ENCODE results near the gene BCL2L15. TPM values are rescaled to one million over a fixed set of nuclear protein-coding genes. Genes with fewer than 3 reads are reported as not detected.
"Not testable (repeated sequence)": the region's sequence is repeated elsewhere in the genome, so short reads cannot be mapped to it uniquely, and the experiment has no call there.

The BCL2L15 gene
- total RNA-seq, 4 donors from 2014 or later = 0.11 to 1.7 (median 0.78) TPM; not detected in 1

- TF ChIP-seq EP300 (IDR thresholded peaks at IDR 0.05) = no peak
- TF ChIP-seq POLR2A (IDR thresholded peaks at IDR 0.05; ENCODE audit: low read depth) = no peak
- TF ChIP-seq POLR2AphosphoS5 (IDR thresholded peaks at IDR 0.05) = no peak
- no peak for TF ChIP-seq CTCF (IDR thresholded peaks at IDR 0.05)
- no peak overlapping the region for H3K4me3 ChIP-seq
- no peak for DNase-seq (ENCODE audit: extremely low spot score)
- intact Hi-C loops (cut with DNase I) = no loop called here
- H3K4me1 ChIP-seq = no peaks in the 10 kb centered on the region
- 86% methylated on average over 4 of the region's 4 CpGs for WGBS
- H3K27ac ChIP-seq (replicated peaks in 1 of 4) = no peak overlapping the region
- no peaks in the 10 kb centered on the region for H3K27me3 ChIP-seq
- no peaks in the 10 kb centered on the region for H3K9me3 ChIP-seq
- H3K36me3 ChIP-seq = no peaks in the 10 kb centered on the region
Observed at GRCh38 chr1:113855630-113856400, 31.6 kb downstream of the BCL2L15 start.

GRCh38 chr1:113854234-113854633, 33.1 kb downstream of the BCL2L15 start:
- H3K36me3 ChIP-seq = no peaks in the 10 kb centered on the region
- no peak overlapping the region for H3K4me3 ChIP-seq
- H3K4me1 ChIP-seq = no peaks in the 10 kb centered on the region
- no peaks in the 10 kb centered on the region for H3K27me3 ChIP-seq
- H3K27ac ChIP-seq (replicated peaks in 1 of 4) = no peak overlapping the region
- H3K9me3 ChIP-seq = no peaks in the 10 kb centered on the region
- 95% methylated on average over 1 of the region's 1 CpG for WGBS
- TF ChIP-seq POLR2AphosphoS5 (IDR thresholded peaks at IDR 0.05) (no peak), POLR2A (IDR thresholded peaks at IDR 0.05; ENCODE audit: low read depth) (no peak), CTCF (IDR thresholded peaks at IDR 0.05) (no peak), EP300 (IDR thresholded peaks at IDR 0.05) (no peak)
- intact Hi-C loops (cut with DNase I) = no loop called here
- no peak for DNase-seq (ENCODE audit: extremely low spot score)

GRCh38 chr1:113852694-113853093, 34.7 kb downstream of the BCL2L15 start:
- H3K27ac ChIP-seq (replicated peaks in 1 of 4); DNase-seq (ENCODE audit: extremely low spot score); H3K4me1 ChIP-seq; H3K27me3 ChIP-seq; H3K36me3 ChIP-seq; intact Hi-C loops (cut with DNase I); H3K4me3 ChIP-seq; H3K9me3 ChIP-seq: not testable (repeated sequence)
- 87% methylated on average over 6 of the region's 6 CpGs for WGBS

GRCh38 chr1:113850127-113850796, 37.1 kb downstream of the BCL2L15 start:
- no peaks in the 10 kb centered on the region for H3K4me1 ChIP-seq
- 76% methylated on average over 3 of the region's 3 CpGs for WGBS
- no peak overlapping the region for H3K27ac ChIP-seq (replicated peaks in 1 of 4)
- H3K4me3 ChIP-seq = no peak overlapping the region
- intact Hi-C loops (cut with DNase I) = no loop called here
- no peak for DNase-seq (ENCODE audit: extremely low spot score)
- no peaks in the 10 kb centered on the region for H3K27me3 ChIP-seq
- no peaks in the 10 kb centered on the region for H3K36me3 ChIP-seq
- H3K9me3 ChIP-seq = no peaks in the 10 kb centered on the region
- TF ChIP-seq POLR2A (IDR thresholded peaks at IDR 0.05; ENCODE audit: low read depth) = no peak
- TF ChIP-seq CTCF (IDR thresholded peaks at IDR 0.05) = no peak
- TF ChIP-seq EP300 (IDR thresholded peaks at IDR 0.05) = no peak
- no peak for TF ChIP-seq POLR2AphosphoS5 (IDR thresholded peaks at IDR 0.05)

- no peaks in the 10 kb centered on the region for H3K27me3 ChIP-seq
- no peaks in the 10 kb centered on the region for H3K4me1 ChIP-seq
- no peak overlapping the region for H3K4me3 ChIP-seq
- no peak overlapping the region for H3K27ac ChIP-seq (replicated peaks in 1 of 4)
- no peak for DNase-seq (ENCODE audit: extremely low spot score)
- no peaks in the 10 kb centered on the region for H3K9me3 ChIP-seq
- TF ChIP-seq POLR2A (IDR thresholded peaks at IDR 0.05; ENCODE audit: low read depth) = no peak
- no peak for TF ChIP-seq EP300 (IDR thresholded peaks at IDR 0.05)
- TF ChIP-seq CTCF (IDR thresholded peaks at IDR 0.05) = no peak
- TF ChIP-seq POLR2AphosphoS5 (IDR thresholded peaks at IDR 0.05) = no peak
- intact Hi-C loops (cut with DNase I) = no loop called here
- no peaks in the 10 kb centered on the region for H3K36me3 ChIP-seq
Observed at GRCh38 chr1:113849072-113849471, 38.3 kb downstream of the BCL2L15 start.

Data from esophagus muscularis mucosa (tissue), 4 donors.